ENCODE data around the gene ZMAT5.

Gene ZMAT5

DNA sequence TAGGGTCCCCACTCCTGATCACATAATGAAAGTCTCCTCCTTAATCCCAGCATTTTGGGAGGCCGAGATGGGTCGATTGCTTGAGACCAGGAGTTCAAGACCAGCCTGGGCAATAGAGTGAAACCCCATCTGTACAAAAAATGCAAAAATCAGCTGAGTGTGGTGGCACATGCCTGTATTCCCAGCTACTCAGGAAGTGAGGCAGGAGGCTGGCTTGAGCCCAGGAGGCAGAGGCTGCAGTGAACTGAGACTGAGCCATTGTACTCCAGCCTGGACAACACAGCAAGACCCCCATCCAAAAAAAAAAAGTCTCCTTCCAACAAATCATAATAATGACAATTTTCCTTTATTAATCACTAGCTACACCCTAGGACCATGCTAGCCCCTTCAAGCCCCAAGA is 15.1 kb downstream of the ZMAT5 start:
- no peak for DNase-seq

DNA sequence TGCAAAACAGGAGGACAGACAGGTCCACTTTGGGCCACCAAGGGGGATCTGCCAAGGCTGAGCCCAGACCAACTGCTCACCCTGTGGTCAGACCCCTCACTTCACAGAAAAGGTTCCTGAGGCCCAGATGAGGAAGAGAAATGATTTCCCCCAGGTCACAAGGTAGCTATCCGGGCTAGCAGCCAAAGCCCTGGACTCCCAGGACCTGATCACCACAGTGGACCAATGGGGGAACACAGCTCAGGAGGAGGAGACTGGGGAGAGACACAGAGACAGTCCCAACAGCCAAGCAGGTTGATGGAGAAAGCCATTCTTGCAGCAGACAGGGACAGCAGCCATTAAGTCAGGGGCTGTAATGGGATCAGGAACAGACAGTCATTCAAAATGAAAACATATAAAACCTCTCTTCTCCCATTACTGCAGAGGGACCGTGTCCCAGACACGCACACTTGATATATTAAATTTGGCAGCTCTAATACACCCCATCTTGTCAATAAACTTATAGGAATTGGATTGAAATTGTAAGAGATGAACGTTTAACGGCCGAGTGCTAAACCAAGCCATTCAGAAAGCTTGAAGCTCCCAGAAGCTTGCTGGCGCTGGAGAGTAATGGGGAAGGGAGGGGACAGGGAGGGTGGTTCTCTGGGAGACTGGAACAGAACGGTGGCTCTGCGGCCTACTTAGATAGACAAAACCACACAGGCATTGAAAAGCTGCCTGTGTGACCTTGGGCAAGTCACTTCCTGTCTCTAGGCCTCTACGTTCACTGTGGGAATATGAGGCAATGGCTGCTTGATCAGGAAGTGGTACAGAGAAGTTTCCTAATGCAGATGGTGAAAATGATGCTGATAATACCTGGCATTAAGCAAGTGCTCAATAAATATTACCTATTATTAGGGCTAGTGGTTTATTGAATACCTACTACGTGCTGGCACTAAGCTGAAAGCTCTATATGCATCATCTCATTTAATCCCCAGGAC is 16.0 kb downstream of the ZMAT5 start:
- DNase-seq: no peak

GRCh38 chr22:29750029-29750428 is 16.8 kb downstream of the ZMAT5 start:
- DNase-seq: no peak

DNA sequence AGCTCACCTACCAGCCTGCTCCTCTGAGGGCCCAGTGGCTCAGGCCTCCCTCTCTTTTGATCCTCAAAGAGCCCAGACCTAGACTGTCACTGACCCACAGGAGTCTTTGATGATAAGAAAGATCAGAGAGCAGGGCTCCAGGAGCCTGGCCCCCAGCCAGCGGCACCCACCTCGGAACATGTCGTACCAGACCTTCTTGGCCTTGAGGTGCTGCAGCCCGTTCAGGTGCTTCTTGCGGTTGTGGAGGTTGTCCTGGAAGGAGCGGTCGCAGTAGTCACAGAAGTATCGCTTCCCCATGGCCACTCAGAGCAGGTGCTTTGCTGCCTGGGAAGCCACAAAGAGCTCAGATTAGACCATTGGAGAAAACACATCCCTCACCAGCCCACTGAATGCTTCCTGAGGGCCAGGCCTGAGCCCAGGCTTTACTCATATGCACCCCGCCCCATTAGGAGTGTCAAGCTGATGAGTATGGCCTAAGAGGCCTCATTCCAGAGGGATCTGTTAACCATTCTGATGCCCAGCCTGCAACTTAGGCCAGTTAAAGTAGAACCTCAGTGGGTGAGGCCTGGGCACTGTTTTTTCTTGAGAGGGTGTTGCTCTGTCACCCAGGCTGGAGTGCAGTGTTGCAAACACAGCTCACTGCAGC is 18.4 kb downstream of the ZMAT5 start:
- DNase-seq: no peak

DNA sequence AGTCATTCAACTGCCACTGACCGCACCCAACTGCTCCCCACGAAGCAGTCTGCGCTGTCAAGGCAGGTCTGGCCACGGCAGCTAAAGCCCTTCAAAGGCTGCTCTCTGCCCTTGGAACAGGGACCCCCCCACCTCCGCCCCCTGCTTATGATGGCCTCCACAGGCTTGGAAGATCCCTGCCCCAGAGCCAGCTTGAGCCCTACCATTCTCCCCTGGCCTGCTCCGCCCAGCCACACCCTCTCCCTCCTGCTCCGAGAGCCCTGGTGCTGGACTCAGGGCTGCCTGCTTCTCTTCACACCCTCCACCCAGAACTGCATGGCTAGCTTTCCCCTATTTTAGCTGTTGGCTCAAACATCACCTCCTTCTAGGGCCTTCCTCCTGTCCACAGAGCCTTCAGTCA is 19.0 kb downstream of the ZMAT5 start:
- DNase-seq: no peak

- DNase-seq: peak; percentile 19
These were observed 21.9 kb downstream of the ZMAT5 start for GRCh38 chr22:29744902-29745301.

DNA sequence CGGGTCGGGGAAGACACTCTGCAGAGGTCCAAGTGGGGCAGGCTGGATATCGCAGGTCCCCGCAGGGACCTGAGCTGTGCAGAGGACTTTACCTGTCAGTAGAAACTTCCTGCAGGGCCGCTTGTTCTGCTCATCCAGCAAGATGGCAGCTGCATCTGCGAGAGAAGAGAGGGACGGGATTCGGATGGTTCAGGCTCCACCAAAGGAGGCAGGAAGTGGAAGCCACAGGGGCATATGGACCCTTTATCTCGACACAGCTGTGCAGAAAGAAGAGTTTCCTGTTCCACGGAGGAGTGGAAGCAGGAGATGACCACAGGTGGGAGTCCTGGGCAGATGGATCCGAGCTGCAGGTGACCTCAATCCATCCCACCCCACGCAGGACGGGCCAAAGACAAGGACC is 24.5 kb downstream of the ZMAT5 start:
- DNase-seq: no peak

- no peak for DNase-seq
These were observed 24.9 kb downstream of the ZMAT5 start for GRCh38 chr22:29741926-29742325.

- no peak for DNase-seq
These were observed 26.6 kb downstream of the ZMAT5 start for GRCh38 chr22:29740216-29740615.

DNA sequence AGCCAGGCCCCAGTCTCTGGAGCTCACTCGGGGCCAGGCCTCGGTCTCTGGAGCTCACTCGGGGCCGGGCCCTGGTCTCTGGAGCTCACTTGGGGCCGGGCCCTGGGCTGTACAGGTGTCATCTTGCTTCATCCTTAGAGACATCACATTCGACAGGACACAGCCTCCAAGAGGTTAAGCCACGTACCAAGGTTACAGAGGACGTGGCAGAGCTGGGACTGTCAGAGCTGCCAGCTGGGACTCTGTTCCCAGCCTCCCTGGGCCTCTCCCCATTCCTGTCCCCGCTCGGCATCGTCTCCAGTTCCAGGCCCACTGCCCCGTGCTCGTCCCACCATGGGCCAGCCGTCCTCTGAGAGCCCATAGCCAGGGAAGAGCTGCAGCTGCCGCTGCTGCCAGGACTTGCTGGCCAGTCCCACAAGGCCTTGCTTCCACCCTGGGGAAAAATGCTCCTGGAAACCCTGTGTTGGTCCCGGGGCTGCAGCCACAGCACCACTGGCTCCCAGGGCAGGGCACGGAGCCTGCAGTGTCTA is 27.4 kb downstream of the ZMAT5 start:
- no peak for DNase-seq

GRCh38 chr22:29738118-29738815 is 28.5 kb downstream of the ZMAT5 start:
- no peak for DNase-seq

DNA sequence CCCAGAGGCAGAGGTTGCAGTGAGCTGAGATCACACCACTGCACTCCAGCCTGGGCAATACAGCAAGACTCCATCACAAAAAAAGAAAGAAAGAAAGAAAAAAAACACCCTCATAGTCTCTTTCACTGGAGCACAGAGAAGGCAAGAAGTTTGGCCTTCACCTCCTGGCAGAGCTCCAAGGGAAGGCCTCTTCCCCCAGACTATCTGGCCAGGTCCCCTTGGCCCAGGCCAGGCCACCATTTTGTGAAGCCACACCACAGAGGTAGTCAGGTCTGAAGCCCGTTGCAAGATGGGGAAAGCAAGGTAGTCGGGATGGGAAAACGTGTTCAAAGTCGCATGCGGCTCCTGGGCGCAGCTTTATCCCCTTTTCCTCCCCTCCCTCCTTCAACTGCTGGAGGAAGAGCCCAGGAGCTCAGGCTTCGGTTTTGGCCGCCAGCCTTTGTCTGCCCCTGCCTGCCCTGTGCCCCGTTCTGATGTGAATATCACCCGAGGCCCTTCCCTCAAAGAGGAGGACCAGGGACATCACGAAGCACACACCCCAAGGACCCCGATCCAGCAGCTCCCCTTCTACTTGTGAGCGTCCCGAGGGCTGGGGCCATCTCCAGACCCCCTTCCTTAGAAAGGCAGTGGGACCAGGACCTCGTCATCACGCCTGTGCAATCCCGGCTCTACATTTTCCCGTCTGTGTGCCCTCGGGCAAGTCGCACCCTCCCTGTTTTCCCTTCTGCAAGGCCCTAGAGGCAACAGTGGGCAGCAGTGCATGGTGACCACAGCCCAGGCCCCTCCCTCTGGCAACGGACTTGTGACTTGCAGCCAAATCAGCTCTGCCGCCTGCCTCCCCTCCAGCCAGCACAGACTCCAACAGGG is 29.3 kb downstream of the ZMAT5 start:
- no peak for DNase-seq

DNA sequence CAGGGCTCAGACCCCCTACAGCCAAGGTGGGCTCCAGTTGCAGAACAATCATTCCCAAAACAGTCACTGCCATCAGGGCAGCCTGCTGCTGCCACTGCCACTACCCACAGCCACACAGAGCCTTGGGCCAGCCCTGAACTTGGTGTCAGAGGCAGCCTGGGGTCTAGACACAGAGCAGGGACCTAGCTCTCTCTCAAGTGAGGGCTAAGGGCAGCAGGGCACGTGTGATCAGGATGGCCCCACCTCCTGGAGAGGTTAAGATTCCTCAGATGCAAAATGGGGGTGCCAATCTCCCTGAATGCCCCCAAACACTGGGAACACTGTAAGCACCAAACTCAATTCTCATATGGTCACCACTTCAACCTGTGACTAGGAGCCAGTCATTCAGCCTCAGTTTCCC is 31.4 kb downstream of the ZMAT5 start:
- no peak for DNase-seq

DNA sequence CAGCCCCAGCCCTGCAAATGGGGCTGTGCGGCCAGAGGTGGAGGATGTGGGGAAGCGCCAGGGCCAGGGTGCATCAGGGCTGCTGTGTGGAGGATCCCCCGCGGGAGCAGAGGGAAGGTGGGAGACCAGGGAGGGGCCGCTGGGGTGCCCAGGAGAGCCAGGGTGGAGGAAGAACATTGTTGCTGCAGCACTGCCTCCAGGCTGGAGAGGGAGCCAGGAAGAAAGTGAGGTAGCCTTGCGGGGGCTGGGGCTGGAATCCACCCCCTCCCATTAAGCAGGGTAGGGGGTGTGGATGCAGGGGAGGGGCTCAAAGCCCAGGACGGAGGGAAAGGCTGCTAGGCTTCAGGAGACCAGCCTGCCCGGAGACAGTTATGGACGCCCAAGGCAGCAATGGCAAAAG is 32.0 kb downstream of the ZMAT5 start:
- DNase-seq: no peak

- DNase-seq: no peak
These were observed 32.4 kb downstream of the ZMAT5 start for GRCh38 chr22:29734406-29734805.

GRCh38 chr22:29733362-29734201 is 33.2 kb downstream of the ZMAT5 start:
- DNase-seq: peak; percentile 85

GRCh38 chr22:29732883-29733282 is 33.9 kb downstream of the ZMAT5 start:
- no peak for DNase-seq

GRCh38 chr22:29731058-29731850 is 35.6 kb downstream of the ZMAT5 start:
- DNase-seq: no peak

- no peak for DNase-seq
These were observed 37.6 kb downstream of the ZMAT5 start for GRCh38 chr22:29729161-29729560.

DNA sequence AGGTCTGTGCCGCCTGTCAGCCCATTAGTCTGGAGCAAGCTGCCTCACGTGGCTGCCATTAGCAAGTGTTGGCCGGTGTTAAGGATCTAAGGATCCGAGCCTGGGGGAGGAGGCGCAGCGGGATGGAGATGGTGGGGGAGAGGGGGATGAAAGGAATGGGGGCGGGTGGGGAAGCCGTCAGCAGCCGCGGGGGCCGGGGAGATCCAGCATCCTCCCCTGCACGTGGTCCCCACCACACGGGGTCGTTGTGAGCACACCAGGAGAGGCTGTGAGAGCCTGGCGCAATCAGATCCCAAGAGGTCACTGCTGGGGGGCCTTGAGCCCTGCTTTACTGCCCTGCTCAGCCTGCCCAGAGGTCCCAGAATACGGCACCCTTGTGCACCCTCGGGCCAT is 39.7 kb downstream of the ZMAT5 start:
- DNase-seq: peak; percentile 21
